A673 (cell line): ENCODE measurements around the gene MAGI1. TPM values are rescaled to one million over a fixed set of nuclear protein-coding genes. Genes with fewer than 3 reads are reported as not detected.

Experiments
- BruUV-seq: library from RNA; stranded (reverse); fragments of 400-500 nt; replicated peaks from 2 replicates; lab custom pipeline; 2021; lab: Mats Ljungman, UMichigan
- CTCF ChIA-PET: fragments of 300-600 bp; sonication (Branson Sonifier 250); formaldehyde crosslinking; loops from one replicate; lab custom pipeline; 2022; ENCODE audit warnings: antibody characterized with exemption; lab: Charles Lee
- POLR2A ChIA-PET: fragments of 300-600 bp; sonication (Branson Sonifier 250); formaldehyde crosslinking; loops from one replicate; lab custom pipeline; 2022; ENCODE audit warnings: antibody characterized with exemption; ENCODE audit not compliant: low non-redundant PET; lab: Charles Lee
- DNase-seq: peaks from one replicate; pipeline ENCODE4 v3.0.0-alpha.2; 2015; ENCODE audit warnings: low spot score
- H3K27ac ChIP-seq: fragments of 200-600 bp; sonication (generic); 2 replicates; pipeline ENCODE4 v1.5.1; 2016; ENCODE audit warnings: mixed run types, low read depth, mild to moderate bottlenecking, mixed read lengths, antibody characterized with exemption, low read length; ENCODE audit not compliant: poor library complexity, severe bottlenecking
- H3K27me3 ChIP-seq: fragments of 200-600 bp; sonication (generic); replicated peaks from 2 replicates; pipeline ENCODE4 v1.6.1; 2017; ENCODE audit warnings: mixed run types, low read depth, mild to moderate bottlenecking, mixed read lengths, antibody characterized with exemption, low read length; ENCODE audit not compliant: insufficient read depth, poor library complexity
- H3K36me3 ChIP-seq: fragments of 200-600 bp; sonication (generic); 2 replicates; pipeline ENCODE4 v1.6.1; 2016; ENCODE audit warnings: mixed run types, mild to moderate bottlenecking, mixed read lengths, antibody characterized with exemption, low read length; ENCODE audit not compliant: insufficient read depth, poor library complexity, severe bottlenecking
- H3K4me1 ChIP-seq: fragments of 200-600 bp; sonication (generic); 2 replicates; pipeline ENCODE4 v1.6.1; 2017; ENCODE audit warnings: mixed run types, mild to moderate bottlenecking, mixed read lengths, antibody characterized with exemption, low read length; ENCODE audit not compliant: insufficient read depth, poor library complexity, severe bottlenecking
- H3K4me3 ChIP-seq: fragments of 200-600 bp; sonication (generic); 2 replicates; pipeline ENCODE4 v1.5.1; 2016; ENCODE audit warnings: low read depth, mixed run types, mild to moderate bottlenecking, mixed read lengths, low read length; ENCODE audit not compliant: poor library complexity, severe bottlenecking
- H3K9me3 ChIP-seq: fragments of 200-600 bp; sonication (generic); 2 replicates; pipeline ENCODE4 v1.6.1; 2016; ENCODE audit warnings: mixed run types, low read depth, mild to moderate bottlenecking, mixed read lengths, antibody characterized with exemption, low read length; ENCODE audit not compliant: poor library complexity, severe bottlenecking
- EZH2 ChIP-seq: fragments of 200-600 bp; sonication (generic); IDR thresholded peaks from 2 replicates; pipeline ENCODE4 v1.6.1; 2017; ENCODE audit warnings: borderline replicate concordance, low read depth, mild to moderate bottlenecking, mixed read lengths, antibody characterized with exemption, low read length; ENCODE audit not compliant: poor library complexity, severe bottlenecking
- intact Hi-C: fragments of 100-400 bp; cut with micrococcal nuclease; formaldehyde crosslinking; loops from one replicate; pipeline ENCODE4 v1.10.0; 2022; ENCODE audit not compliant: unreplicated experiment
- total RNA-seq: library from RNA; stranded (reverse); gene quantifications from 2 replicates; pipeline ENCODE4 v1.2.3, GENCODE V29; 2021
- TF ChIP-seq, protein P1 (sequence below): fragments of 300-800, 200-600 bp; sonication (generic); conservative IDR thresholded peaks from 2 replicates; pipeline ENCODE4 v1.5.1; 2017; ENCODE audit warnings: low read depth, mild to moderate bottlenecking, antibody characterized with exemption, low read length, moderate library complexity, mixed read lengths

Gene MAGI1
- total RNA-seq, 1 experiment from 2014 or later: 30.5 TPM

DNA sequence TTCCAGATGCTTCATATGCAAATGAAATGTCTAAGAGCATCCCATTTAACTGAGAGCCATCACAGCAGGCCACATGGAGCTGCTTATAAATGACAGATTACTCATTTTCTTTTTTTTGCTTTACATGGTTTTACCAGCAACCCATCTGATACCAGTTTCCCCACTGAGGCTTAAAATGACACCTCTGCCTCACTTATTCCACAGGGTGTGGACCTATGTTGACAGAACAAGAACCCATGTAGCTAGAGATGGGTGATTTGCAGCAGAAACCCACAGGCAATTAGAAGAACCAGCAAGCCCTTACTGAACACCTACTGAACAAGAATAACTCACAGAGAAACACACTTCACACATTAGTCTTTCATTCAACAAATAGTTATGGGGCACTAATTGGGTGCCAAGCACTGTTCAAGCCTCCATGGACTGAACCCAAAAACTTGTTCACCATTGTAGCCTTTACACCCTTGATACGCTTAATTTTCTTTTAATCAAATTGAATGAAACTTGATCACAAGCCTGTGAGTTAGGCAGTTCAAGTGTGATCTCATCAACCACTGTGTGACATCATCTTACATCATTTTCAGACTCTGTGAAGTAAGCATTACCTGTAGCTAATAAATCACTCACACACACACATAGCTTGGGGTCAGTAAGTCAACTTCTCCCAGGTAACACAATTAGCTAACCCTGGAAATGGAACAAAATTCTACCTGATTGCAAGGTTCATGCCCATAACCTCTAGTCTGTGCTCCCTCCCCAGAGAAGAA, 45.4 kb downstream of the MAGI1 start:
- ChIA-PET CTCF (no interaction called here), POLR2A (no interaction called here)
- Histone ChIP-seq H3K27me3 (no peaks in the 10 kb centered on the region), H3K4me1 (peaks cover 19% of the 10 kb centered on the region), H3K36me3 (no peaks in the 10 kb centered on the region), H3K4me3 (no peak overlapping the region), H3K9me3 (no peaks in the 10 kb centered on the region), H3K27ac (no peak overlapping the region)
- intact Hi-C loops: no loop called here
- TF ChIP-seq EZH2: no peak
- TF ChIP-seq, protein P1, sequence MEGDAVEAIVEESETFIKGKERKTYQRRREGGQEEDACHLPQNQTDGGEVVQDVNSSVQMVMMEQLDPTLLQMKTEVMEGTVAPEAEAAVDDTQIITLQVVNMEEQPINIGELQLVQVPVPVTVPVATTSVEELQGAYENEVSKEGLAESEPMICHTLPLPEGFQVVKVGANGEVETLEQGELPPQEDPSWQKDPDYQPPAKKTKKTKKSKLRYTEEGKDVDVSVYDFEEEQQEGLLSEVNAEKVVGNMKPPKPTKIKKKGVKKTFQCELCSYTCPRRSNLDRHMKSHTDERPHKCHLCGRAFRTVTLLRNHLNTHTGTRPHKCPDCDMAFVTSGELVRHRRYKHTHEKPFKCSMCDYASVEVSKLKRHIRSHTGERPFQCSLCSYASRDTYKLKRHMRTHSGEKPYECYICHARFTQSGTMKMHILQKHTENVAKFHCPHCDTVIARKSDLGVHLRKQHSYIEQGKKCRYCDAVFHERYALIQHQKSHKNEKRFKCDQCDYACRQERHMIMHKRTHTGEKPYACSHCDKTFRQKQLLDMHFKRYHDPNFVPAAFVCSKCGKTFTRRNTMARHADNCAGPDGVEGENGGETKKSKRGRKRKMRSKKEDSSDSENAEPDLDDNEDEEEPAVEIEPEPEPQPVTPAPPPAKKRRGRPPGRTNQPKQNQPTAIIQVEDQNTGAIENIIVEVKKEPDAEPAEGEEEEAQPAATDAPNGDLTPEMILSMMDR: no peak
- BruUV-seq: no TSS peak
- no peak for DNase-seq

DNA sequence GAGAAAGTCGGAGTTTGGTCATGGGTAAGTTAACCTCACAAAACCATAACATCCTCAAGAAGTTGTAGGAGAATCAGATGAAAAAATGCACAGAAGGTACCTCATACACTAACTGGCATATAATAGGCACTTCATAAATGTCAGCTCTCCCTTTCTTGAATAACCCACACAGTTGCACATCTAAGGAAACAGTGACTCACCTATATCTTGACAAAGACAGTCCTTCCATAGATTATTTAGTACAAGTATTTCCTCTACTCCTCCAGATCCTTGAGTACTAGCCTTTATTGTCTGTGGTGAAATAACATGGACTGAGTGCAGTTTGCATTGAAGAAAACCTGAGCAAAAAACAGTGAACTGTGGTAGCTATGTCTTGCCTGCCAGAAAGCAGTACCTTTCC, 46.6 kb downstream of the MAGI1 start:
- Histone ChIP-seq H3K36me3 (no peaks in the 10 kb centered on the region), H3K9me3 (no peaks in the 10 kb centered on the region), H3K4me3 (no peak overlapping the region), H3K4me1 (peaks cover 13% of the 10 kb centered on the region), H3K27ac (no peak overlapping the region), H3K27me3 (no peaks in the 10 kb centered on the region)
- BruUV-seq: no TSS peak
- TF ChIP-seq, protein P1: no peak
- no peak for TF ChIP-seq EZH2
- ChIA-PET POLR2A (no interaction called here), CTCF (no interaction called here)
- no peak for DNase-seq
- intact Hi-C loops: no loop called here

DNA sequence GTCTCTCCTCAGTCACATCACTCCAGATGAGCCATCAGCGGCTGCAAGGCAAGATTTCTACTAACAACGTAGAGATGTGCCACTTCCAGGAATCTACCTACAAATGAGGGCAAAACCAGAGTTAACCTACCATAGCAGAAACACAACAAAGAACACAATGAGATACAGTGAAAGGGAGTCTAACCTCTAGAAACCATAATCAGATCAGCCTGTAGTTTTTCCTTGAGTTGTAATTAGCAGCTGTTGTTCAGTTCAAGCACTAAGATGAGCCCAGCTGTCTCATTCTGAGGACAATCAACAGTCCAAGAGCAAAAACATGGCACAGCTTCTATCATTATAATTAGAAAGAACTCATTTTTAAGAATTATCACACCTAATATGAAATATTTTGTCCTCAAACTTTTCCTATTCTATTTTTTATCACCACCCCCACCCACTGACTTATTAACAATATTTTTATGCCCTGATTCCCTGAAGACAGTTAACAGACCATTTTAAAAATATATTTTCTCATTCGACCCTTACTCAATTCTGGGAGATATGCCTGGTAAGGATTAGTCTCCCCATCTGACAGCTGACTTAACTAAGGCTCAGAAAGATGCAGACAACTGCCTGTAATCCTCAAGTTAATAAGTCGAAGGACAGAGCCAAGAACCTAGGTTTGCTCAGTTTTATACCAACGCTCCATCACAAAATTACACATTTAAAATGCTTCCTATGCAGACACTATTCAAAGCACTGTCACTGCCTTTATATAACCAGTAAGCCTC, 50.1 kb downstream of the MAGI1 start:
- intact Hi-C loops: no loop called here
- Histone ChIP-seq H3K4me1 (no peaks in the 10 kb centered on the region), H3K27me3 (no peaks in the 10 kb centered on the region), H3K27ac (no peak overlapping the region), H3K4me3 (no peak overlapping the region), H3K36me3 (no peaks in the 10 kb centered on the region), H3K9me3 (no peaks in the 10 kb centered on the region)
- POLR2A ChIA-PET: no interaction called here
- TF ChIP-seq, protein P1: no peak
- no peak for TF ChIP-seq EZH2
- CTCF ChIA-PET: no interaction called here
- no TSS peak for BruUV-seq
- DNase-seq: no peak
